Smooth muscle cell of the brain vasculature (primary cell): Measurements from ENCODE around the gene HFE.

Source experiments
- DNase-seq: peaks from one replicate; pipeline ENCODE4 v3.0.0-alpha.2; 2012; ENCODE audit warnings: low read depth, low spot score

HFE gene

DNA sequence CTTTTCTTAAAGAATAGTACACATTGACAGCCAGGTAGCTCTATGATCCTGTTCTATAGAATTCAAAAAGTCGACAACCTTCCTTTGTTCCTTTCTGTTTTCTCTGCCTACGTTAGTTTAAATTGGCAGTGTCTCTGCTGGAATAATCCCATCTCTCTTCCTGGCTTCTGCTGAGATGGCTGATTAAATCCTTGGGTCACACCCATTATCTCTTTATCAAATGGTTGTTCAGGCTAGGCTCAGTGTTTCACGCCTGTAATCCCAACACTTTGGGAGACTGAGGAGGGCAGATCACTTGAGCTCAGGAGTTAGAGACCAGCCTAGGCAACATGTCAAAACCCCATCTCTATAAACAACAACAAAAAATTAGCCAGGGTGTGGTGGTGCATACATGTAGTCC, 44.4 kb downstream of the HFE start:
- DNase-seq, result no peak

DNA sequence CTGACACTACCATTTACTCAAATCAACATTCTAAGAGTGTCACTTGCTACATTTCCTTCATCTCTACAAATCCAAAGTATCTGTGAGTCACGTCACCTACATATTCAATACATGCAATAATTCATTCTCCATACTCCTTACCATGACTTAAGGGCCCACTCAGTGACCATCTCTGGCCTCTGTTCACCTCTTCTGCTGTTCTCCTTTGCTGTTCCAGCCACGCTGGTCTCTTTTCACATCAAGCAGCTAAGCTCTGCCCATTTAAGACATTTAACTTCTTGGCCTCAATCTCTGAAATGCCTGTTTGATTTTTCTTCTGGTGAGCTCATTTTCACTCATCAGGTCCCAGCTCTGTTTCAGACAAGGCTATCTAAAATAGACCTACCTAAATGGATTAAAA, 46.5 kb downstream of the HFE start:
- DNase-seq, result no peak

DNA sequence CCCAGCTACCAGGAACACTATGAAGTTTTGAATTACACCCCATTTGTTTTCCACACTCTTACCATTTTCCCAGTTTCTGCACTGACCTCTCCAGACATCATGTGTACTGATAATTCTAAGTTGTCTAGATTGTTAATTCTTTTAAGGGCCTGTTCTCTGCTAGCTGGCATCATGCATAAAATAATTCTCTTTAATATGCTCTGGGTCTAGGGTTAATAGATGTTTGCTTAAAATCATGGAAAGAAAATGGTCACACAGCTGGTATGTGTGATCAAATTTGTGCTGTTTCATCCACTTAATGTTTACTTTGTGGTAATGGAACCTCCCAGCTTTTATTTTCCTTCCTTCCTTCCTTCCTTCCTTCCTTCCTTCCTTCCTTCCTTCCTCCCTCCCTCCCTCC, 49.1 kb downstream of the HFE start:
- no peak for DNase-seq

DNA sequence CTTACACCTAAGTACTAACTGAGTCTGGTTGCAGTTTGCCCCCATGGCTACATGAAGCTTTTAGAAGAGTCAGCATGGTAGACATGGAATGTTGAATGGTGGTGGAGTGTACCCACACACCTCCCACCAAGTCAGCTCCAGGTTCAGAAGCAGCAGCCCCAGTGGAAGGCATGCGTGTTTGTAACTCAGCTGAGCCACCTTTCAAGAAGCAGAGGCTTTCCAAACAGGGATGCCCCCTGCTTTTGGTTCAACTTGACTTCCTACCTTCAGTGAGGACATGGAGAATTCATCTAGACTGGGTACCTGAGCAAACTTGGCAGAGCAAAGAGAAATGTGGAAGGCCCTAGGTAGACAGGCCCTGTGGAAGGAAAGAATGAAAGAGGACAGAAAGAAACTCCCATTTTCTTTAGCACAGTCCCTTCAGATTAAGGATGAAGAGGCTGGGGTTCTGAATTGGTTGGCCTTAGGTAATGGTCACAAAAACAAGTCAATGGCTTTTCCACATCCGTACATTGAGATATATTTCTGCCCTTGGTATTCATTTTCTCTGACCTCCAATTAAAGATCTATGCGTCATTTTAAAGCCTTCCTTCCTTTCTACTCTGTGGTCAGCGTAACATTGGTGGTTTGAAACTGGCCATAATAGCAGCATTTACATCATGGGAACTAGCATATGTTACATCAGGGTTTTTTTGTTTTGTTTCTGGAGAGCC, 53.2 kb downstream of the HFE start:
- DNase-seq, result no peak

DNA sequence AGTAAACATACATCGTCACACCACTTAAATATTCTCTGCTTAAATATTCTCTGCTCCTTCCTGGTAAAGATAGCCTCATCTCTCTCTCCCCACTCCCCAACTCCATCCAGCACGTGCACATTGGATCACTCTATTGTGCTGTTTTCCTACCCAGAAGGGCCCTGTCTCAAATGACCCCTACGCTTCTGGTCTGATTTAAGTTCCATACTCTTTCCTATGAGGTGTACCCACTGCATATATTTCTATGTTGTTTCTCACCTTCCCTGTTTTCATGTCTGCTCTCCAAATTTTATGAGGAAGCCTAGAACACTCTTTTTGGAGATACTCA, 53.7 kb downstream of the HFE start:
- no peak for DNase-seq

DNA sequence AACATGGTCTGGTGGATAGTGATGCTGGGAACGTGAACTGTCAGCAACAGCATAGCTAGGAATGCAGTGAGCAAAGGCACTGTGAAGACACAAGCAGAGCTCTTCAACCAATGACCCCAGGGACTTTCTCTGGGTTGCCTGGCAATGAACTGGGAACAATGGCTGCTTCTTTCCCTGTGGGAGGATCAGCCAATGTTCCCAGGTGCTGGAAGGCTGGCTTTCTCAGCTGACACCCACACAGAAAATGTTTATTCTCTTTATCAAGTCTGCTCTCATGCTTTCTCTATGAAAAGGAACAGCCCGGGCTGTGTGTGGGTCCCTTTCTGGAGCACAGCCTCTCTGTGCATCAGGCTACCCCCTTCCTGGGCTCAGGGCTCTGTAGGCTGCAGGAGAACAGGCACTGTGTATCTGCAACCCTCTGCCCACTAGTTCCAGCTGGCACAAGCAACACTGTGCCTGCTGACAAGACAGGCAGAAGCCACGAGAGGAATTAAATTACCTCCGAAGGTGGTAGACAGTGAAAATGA, 54.2 kb downstream of the HFE start:
- no peak for DNase-seq

DNA sequence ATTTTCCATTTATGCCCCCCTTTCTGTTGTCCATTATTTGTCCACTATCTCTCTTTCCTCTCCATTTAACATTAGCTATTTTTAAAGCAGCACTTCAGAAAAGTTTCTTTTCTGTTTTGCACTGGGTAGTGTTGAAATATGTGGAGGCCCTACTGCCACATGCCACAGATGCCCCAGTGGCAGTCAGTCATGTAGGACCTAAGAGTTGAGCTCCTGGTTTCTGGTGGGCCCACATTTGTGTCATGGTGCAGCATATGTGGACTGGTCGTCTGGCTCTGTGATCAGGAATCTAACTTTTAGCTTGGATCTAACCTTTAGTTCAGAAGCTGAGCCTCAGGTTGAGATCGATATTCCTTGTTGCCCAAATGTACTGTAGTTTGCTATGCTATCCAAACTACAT, 54.8 kb downstream of the HFE start:
- DNase-seq, result no peak
